Mesothelial cell of epicardium (in vitro differentiated cells): ENCODE data around the gene SMARCE1. TPM values are rescaled to one million over a fixed set of nuclear protein-coding genes. Genes with fewer than 3 reads are reported as not detected.

ENCODE experiments used
- DNase-seq, 2 experiments: peaks; one replicate each; pipeline ENCODE4 v3.0.0; 2021; ENCODE audit warnings: low spot score in 2 of 2; ENCODE audit not compliant: unreplicated experiment in 2 of 2
- H3K27ac Mint-ChIP-seq: 2 replicates; pipeline ENCODE4 v1.8.0; 2021; ENCODE audit warnings: mixed read lengths
- H3K27me3 Mint-ChIP-seq: 2 replicates; pipeline ENCODE4 v1.8.0; 2021; ENCODE audit warnings: low read depth, mixed read lengths
- H3K36me3 Mint-ChIP-seq: 2 replicates; pipeline ENCODE4 v1.8.0; 2021; ENCODE audit warnings: mixed read lengths
- H3K4me1 Mint-ChIP-seq: 2 replicates; pipeline ENCODE4 v1.8.0; 2021; ENCODE audit warnings: mixed read lengths
- H3K4me3 Mint-ChIP-seq: 2 replicates; pipeline ENCODE4 v1.8.0; 2021; ENCODE audit warnings: mild to moderate bottlenecking, moderate library complexity, mixed read lengths
- H3K9me3 Mint-ChIP-seq: 2 replicates; pipeline ENCODE4 v1.8.0; 2021; ENCODE audit warnings: mixed read lengths
- total RNA-seq: library from RNA; stranded (reverse); gene quantifications from 3 replicates; pipeline ENCODE4 v1.2.1, GENCODE V29; 2021
- TF ChIP-seq, protein P1 (sequence below): fragments of 200-600 bp; sonication (generic); IDR thresholded peaks from one replicate; pipeline ENCODE4 v1.5.0; 2021; ENCODE audit warnings: antibody characterized with exemption; ENCODE audit not compliant: unreplicated experiment

The SMARCE1 gene
- total RNA-seq, 1 donor from 2014 or later = 163 TPM

DNA sequence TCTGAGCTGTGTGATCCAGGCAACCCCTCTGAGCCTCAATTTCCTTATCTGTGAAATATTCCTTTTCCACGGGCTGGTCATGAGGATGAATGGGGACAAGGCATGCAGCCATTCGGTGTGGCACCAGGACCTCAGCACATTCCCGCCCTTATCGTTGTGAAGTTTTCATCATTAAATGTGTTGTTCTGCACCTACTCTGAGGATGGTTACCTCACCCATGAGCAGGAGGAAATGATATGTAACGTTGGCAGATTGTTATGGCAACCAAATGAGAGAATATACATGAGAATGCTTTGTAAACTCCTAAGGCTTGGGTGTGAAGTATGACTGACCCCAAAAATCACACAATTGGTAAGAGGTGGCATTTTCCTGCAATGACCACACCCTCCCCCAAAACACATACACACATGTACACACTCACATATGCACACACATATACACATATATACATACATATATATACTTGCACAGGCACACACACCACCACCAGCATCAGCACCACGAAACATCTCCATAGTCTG lies 39.5 kb downstream of the SMARCE1 start:
- DNase-seq = no peak
- TF ChIP-seq, protein P1, sequence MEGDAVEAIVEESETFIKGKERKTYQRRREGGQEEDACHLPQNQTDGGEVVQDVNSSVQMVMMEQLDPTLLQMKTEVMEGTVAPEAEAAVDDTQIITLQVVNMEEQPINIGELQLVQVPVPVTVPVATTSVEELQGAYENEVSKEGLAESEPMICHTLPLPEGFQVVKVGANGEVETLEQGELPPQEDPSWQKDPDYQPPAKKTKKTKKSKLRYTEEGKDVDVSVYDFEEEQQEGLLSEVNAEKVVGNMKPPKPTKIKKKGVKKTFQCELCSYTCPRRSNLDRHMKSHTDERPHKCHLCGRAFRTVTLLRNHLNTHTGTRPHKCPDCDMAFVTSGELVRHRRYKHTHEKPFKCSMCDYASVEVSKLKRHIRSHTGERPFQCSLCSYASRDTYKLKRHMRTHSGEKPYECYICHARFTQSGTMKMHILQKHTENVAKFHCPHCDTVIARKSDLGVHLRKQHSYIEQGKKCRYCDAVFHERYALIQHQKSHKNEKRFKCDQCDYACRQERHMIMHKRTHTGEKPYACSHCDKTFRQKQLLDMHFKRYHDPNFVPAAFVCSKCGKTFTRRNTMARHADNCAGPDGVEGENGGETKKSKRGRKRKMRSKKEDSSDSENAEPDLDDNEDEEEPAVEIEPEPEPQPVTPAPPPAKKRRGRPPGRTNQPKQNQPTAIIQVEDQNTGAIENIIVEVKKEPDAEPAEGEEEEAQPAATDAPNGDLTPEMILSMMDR = no peak
- Mint-ChIP-seq H3K4me1 (peaks cover 21% of the 10 kb centered on the region), H3K36me3 (no peaks in the 10 kb centered on the region), H3K9me3 (no peaks in the 10 kb centered on the region), H3K27me3 (peaks cover 6% of the 10 kb centered on the region), H3K4me3 (no peak overlapping the region), H3K27ac (no peak overlapping the region)

DNA sequence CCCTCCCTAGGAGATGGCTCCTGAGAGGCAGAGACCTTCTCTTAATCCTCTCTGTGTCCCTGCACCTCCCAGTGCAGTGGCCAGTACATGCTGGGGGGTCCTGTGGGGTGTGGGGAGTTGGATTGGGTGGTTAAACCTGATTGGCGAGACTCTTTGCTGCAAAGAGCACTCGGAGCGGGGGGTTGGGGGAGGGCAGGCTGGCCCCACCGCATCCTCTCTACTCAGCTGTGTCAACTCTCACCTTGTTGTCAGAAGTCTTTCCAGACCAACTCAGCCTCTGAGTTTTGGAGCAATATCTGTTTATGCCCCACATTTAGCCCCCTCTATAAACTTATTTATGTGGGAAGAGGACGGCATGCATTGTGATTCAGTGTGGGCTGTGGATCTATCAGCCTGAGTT lies 40.0 kb downstream of the SMARCE1 start:
- no peaks in the 10 kb centered on the region for H3K36me3 Mint-ChIP-seq
- peaks cover 6% of the 10 kb centered on the region for H3K27me3 Mint-ChIP-seq
- no peak overlapping the region for H3K4me3 Mint-ChIP-seq
- no peaks in the 10 kb centered on the region for H3K9me3 Mint-ChIP-seq
- no peak overlapping the region for H3K27ac Mint-ChIP-seq
- peaks cover 22% of the 10 kb centered on the region for H3K4me1 Mint-ChIP-seq
- TF ChIP-seq, protein P1 = no peak
- no peak for DNase-seq

DNA sequence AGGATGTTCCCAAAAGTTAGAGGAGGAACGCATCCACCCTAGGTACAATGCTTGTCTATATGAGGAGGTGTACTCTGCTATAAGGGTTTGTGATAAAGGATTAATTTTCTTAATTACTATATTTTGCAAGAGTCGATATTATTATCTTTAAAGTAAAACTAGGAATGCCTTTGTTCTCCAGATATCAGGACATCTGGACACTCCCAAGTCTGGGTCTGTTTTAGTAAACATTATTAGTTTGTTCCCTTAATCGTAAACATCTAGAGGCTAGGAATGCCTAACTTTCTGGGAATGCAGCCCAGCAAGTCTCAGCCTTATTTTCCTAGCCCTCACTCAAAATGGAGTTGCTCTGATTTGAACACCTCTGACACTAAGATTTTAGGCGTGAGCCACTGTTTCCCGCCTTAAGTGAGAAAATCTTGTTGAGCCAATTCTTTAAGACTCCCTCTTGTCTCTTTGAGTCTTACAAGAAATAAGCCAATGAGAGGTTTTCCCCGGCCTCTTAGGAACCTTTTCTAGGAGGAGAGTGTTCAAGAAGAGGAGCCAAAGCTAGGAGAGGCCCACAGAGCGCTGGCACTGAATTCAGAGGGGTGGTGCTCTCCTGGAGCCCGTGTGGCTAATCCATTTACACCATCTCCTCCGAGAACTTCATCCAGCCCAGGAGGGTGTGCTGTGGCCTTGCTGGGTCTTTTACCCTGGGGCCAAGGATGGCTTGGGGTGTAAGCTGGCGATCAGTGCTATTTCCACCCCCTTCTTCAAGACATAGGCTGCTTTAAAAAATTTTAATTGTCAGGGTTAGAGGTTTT lies 40.9 kb downstream of the SMARCE1 start:
- H3K4me3 Mint-ChIP-seq = no peak overlapping the region
- TF ChIP-seq, protein P1 = no peak
- H3K9me3 Mint-ChIP-seq = no peaks in the 10 kb centered on the region

DNA sequence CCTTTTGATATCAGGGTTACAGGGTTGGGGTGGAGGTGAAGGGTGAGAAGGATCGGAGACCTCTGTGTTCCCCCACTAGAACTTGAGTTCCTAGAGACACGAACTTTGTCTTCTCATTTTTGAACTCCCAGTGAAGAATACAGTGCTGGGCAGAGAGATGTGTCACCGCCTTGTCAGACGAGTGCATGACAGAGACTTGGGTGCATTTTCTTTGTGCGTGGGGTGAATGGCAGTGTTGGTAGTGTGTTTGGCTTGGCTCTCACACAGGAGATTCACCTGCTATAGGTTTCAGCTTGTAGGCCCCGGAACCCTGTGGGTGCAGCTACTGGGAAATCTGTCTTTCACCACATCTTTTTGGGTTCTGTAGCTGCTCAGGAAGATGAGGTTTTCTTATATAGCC lies 42.3 kb downstream of the SMARCE1 start:
- Mint-ChIP-seq H3K4me1 (peaks cover 26% of the 10 kb centered on the region), H3K27me3 (peaks cover 3% of the 10 kb centered on the region), H3K27ac (no peak overlapping the region), H3K9me3 (no peaks in the 10 kb centered on the region), H3K36me3 (no peaks in the 10 kb centered on the region), H3K4me3 (no peak overlapping the region)
- DNase-seq = no peak
- TF ChIP-seq, protein P1 = no peak

More for the DNA sequence above, 40.9 kb downstream of the SMARCE1 start:
- H3K36me3 Mint-ChIP-seq = no peaks in the 10 kb centered on the region
- H3K4me1 Mint-ChIP-seq = peaks cover 23% of the 10 kb centered on the region
- no peak for DNase-seq
- no peak overlapping the region for H3K27ac Mint-ChIP-seq
- peaks cover 6% of the 10 kb centered on the region for H3K27me3 Mint-ChIP-seq

DNA sequence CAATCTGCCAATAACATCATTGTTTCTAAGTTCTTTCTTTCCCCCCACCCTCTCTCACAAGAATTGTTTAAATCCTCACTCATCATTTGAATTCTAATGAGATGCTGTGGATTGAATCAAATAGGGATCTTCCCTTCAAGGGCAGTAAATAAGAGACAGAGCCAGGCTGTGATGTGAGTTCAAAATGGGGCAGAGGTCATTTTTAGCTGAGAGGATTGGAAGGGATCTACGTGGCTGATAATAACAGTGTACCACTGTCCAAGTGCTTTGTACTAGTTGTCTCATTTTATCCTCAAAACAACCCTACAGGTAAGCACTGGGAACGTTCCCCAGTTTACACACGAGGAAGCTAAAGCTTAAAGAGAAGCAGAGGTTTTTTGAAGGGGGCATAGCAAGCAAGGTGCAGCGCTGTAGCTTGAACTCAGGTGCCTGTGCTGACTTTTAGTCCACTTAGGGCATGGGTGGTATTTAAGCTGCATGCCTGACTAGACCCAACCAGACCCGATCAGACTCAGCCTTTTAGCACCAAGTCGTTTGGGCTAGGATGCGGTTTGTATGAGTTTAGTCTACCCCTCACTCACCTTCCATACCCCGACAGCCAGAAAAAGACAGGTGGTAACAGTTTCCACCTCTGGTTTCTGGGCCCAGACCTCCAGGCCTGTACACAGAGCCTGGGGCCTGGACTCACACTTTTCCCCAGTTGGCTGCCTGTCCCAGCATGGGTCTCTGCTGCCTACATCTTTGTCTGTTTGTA lies 43.1 kb downstream of the SMARCE1 start:
- no peaks in the 10 kb centered on the region for H3K27me3 Mint-ChIP-seq
- peaks cover 26% of the 10 kb centered on the region for H3K4me1 Mint-ChIP-seq
- no peaks in the 10 kb centered on the region for H3K36me3 Mint-ChIP-seq
- no peak for DNase-seq
- H3K9me3 Mint-ChIP-seq = no peaks in the 10 kb centered on the region
- H3K27ac Mint-ChIP-seq = no peak overlapping the region
- TF ChIP-seq, protein P1 = no peak
- no peak overlapping the region for H3K4me3 Mint-ChIP-seq
